H1 (cell line): ENCODE measurements around the gene SELENOO. TPM values are rescaled to one million over a fixed set of nuclear protein-coding genes. Genes with fewer than 3 reads are reported as not detected.
A peak's percentile ranks its signal among the peaks of the same experiment; 100 is the strongest.

ENCODE experiments used
- BCL11A ChIP-seq, 2 experiments: IDR thresholded peaks; one replicate each; pipeline ENCODE4 v1.6.1; 2011; ENCODE audit warnings: low read depth in 2 of 2, low read length in 2 of 2, mild to moderate bottlenecking in 2 of 2
- CBX8 ChIP-seq: fragments of 300-800, 300-1000 bp; sonication (generic); IDR thresholded peaks from 2 replicates; pipeline ENCODE4 v1.7.1; 2016; ENCODE audit warnings: low read depth, low read length, borderline replicate concordance
- CHD7 ChIP-seq: fragments of 300-600 bp; sonication (generic); IDR thresholded peaks from 2 replicates; pipeline ENCODE4 v1.7.1; 2012; ENCODE audit warnings: low read length, moderate library complexity, mild to moderate bottlenecking, inconsistent platforms; ENCODE audit not compliant: insufficient replicate concordance
- EP300 ChIP-seq, 2 experiments: IDR thresholded peaks; 1 replicate in 1 of 2; 2 replicates in 1 of 2; pipeline ENCODE4 v1.6.1; 2011 to 2012; ENCODE audit warnings: low read depth in 2 of 2, low read length in 2 of 2, mild to moderate bottlenecking in 2 of 2, borderline replicate concordance in 1 of 2, inconsistent platforms in 1 of 2, moderate library complexity in 1 of 2
- EZH2 ChIP-seq: fragments of 200-600 bp; sonication (generic); IDR thresholded peaks from 2 replicates; pipeline ENCODE4 v1.7.1; 2012; ENCODE audit warnings: low read depth, mild to moderate bottlenecking, moderate library complexity, low read length, inconsistent platforms; ENCODE audit not compliant: severe bottlenecking
- JUN ChIP-seq: IDR thresholded peaks from 2 replicates; pipeline ENCODE4 v1.6.1; 2011; ENCODE audit warnings: low read depth, mild to moderate bottlenecking, improper control_type of control experiment, low read length
- JUND ChIP-seq: IDR thresholded peaks from 2 replicates; pipeline ENCODE4 v1.6.1; 2011; ENCODE audit warnings: mild to moderate bottlenecking, improper control_type of control experiment, low read length
- KDM1A ChIP-seq: fragments of 200-600, 300-600 bp; sonication (generic); IDR thresholded peaks from 2 replicates; pipeline ENCODE4 v1.7.1; 2016; ENCODE audit warnings: mild to moderate bottlenecking, low read length, borderline replicate concordance
- NRF1 ChIP-seq: IDR thresholded peaks from 2 replicates; pipeline ENCODE4 v1.6.1; 2011; ENCODE audit warnings: mild to moderate bottlenecking, low read depth, low read length, improper control_type of control experiment
- SUZ12 ChIP-seq: fragments of 200-600 bp; sonication (generic); IDR thresholded peaks from 2 replicates; pipeline ENCODE4 v1.6.1; 2012; ENCODE audit warnings: mild to moderate bottlenecking, inconsistent platforms, low read length, moderate library complexity, mixed read lengths
- polyA plus RNA-seq, 7 experiments: library from polyadenylated mRNA; depleted of rRNA in 3 of 7; stranded (reverse) in 5 of 7; unstranded in 2 of 7; fragments of >200 nt in 5 of 7; fragments of 200-250 nt in 2 of 7; gene quantifications; 1 replicate in 5 of 7; 2 replicates in 1 of 7; 4 replicates in 1 of 7; pipeline versions ENCODE4 v1.2.1 to v1.2.3, GENCODE V29; 2011 to 2013; ENCODE audit warnings: missing spikeins in 2 of 7, mixed read lengths in 2 of 7
- total RNA-seq: library from RNA; stranded (reverse); fragmentation: NEBNext Ultra II Directional; extraction: Animal tissue kit (Norgen Biotek cat#: 25700); gene quantifications from 2 replicates; pipeline ENCODE4 v1.2.1, GENCODE V29; 2021

Gene SELENOO
- total and polyA plus RNA-seq, 2 of the 8 experiments (the other 6 are each of a cell fraction or from before 2014, with no cell fraction given): 18.6 to 25.1 TPM

GRCh38 chr22:50169181-50169759 is 31.5 kb upstream of the SELENOO start (continued):
- peak; percentile 49 for TF ChIP-seq EZH2
- no peak for TF ChIP-seq KDM1A
- TF ChIP-seq CHD7: no peak
- TF ChIP-seq JUN: no peak
- no peak for TF ChIP-seq CBX8
- no peak for TF ChIP-seq BCL11A (IDR thresholded peaks at IDR 0.05; ENCODE audit: low read depth in 2 of 2, low read length in 2 of 2)
- TF ChIP-seq SUZ12: peak; percentile 41; the same call in 1 of the 2 replicates
- no peak for TF ChIP-seq NRF1
- TF ChIP-seq EP300 (IDR thresholded peaks at IDR 0.05; ENCODE audit: borderline replicate concordance in 1 of 2, low read depth in 2 of 2, low read length in 2 of 2): no peak
- no peak for TF ChIP-seq JUND
